Measurements from ENCODE around the gene KATNAL1.

Gene KATNAL1

DNA sequence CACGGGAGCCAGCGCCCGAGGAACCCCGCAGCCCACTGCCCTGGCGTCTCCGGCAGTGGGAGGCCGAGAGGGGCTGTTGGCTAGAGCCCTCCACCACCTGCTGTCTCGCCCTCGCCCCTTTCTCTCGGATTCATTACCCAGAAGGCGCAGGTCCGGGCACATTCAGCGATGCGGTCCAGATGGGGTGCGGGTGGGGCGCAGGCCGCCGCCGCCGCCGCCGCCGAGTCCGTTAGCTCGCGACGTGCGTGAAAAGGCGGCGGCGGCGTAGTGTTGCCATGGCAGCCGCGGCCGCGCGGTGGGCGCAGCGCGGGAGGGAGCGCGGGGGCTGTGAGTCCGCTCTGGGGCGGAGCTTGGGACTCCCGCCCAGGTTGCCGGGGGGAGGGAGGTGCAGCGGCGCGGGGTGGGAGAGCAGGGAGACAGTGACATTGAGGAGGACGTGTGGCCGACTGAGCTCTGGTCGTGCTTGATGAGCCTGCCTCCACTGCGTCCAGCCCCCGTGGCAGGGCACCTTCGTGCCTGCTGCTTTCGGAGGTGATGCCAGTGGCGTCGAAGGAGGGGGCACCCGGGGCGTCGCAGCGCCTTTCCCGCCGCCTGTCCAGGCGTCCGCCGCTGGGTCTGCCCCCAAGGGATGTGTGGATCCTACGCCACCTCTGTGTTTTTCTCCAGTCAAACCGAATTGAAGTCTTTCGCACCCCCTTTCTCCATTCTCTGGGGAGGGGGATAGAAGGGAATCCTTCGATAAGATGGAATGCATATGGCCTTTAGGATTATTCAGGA is at the start of gene KATNAL1:
TSS of gene KATNAL1 (minus strand) at position 358 of the 777 bp plus-strand sequence. CDS start 23,774 bp downstream, outside the sequence.
- DNase-seq: peak; percentile 65 to 67

DNA sequence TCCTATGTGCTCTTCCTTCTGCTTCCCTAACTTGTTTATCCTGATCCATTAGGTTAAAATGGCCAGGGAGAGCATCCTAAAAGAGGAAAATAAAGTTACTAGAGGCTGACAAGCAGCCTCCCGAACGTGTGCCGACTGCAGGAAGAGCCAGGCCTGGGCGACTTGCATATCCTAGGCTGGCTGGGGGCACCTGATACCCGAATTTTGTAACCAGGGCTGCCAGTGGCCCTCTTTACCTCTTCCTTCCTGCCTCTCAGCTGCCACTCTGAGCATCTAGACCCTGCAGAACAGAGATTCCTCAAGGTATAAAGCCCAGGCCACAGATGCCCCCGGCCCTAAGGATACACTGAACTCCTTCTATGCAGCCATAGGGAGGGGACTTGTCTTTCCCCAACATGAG is 48.5 kb upstream of the KATNAL1 start:
- DNase-seq: no peak

DNA sequence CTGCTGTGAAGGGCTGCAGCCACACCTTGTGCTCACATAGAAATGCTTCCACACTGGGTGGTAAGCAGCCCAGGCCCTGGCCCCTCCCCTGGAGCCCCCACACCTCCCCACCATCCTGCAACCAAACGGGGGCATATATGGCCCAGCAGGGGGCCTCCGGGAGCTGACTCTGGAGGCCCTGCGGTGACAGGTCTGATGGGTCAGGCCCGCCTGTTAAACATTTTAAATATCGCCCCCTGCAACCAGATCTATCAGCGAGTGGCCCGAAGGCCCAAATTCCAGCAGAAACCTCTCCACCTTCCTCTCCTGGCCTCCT is 48.0 kb upstream of the KATNAL1 start:
- DNase-seq: peak; percentile 21 to 22

DNA sequence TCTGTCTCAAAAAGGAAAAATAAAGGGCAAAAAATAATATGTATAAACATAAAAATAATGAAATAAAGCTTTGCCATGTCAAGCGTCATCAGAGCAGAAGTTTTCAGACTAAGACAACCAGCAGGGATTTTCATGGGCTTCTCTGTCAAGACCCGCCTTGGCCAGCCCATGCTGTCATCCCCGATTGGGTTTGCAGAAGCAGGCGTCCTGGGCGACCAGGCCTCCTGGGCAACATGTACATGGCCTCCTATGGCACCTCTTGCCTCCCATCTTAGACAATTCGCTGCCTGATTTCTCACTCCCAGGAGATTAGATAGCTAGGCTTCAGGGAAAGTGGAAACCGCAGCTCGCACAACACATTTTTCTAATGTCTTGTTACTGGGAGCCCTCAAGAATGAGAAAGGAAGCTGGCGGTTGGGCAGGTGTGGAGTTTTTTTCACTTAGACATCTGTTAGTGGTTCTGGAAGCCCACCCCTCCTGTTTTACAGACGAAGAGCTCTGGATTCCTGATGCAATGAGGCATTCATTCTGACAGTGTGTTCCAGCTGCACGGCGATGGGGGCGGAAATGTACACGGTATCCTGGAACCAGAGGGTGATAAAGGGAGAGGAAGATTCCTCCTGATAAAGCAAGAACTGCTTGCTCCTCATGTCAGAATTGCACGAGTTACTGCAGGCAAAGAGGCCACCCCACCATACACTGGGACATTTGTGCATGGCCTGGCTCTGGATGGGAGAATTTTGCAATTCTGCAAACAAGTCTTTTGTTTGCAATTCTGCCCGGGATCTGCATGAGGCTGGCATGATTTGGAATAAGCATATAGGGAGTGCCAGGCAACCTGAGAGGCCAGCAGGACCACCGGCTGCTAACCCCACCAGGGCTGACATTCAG is 47.4 kb upstream of the KATNAL1 start:
- DNase-seq: no peak

DNA sequence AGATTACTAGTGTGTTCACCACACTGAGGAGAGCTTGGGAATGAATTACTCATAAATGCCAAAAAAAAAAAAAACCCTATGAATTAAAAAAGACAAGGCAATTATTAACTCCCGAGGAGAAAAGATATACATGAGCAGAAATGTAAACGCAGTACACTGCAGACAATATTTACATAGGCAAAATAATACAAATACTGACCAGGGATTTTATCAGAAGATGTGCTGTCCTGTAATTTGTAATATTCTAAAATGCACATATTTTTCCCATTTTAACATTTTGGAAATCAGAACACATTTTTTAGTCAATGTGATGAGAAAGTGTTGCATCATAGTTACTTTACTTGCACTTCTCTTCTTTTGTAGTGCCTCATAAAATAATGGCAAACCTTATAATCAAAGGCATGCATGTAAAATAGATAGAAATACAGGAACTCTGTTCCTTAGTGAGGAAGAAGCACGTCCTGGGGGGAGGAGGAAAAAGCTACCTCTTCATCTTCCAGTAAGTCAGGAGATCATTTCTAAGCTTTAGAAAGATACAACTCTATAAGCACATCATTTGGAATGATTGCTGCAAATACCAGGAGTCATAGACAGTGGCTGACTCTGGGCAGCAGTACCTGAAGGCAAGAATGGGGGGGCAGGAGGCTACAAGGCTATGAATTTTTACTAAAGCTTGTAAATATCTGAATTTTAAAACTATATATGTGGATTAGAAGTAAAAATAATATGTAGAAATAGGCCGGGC is 46.3 kb upstream of the KATNAL1 start:
- DNase-seq: no peak

DNA sequence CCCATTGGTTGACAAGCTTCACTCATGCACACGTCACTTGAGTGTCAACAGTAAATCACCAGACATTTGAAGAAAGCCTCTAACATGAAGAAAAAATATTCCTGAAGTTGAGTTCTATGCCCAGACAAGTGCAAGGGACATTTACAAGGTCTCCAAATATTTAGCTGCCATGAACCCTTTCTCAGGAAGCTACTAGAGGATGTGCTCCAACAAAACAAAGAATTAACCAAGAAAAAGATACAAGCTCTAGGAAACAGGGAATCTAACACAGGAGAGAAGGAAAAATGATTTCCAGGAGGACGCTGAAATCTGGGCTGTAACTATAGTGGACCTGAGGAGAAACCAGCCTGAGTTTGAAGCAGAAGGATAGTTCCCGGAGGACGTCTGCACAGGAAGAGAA is 45.7 kb upstream of the KATNAL1 start:
- DNase-seq: no peak

DNA sequence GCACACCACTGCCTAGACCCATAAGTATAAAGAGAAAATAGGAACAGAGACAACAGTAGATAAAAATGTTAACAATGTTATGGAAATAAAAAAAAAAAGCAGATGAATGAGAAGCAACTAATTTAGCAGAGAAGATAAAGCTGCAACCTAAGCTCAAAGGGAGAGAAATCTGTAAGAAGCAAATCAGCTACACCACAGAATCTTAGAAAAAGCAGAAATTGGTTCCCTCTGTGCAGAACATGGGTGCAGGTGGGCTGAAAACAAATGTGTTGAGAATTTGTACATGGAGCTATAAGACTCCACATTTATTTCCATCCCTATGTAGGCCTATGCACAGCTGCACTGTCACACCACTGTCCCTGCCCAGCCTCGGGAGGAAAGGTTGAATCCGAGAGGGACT is 44.8 kb upstream of the KATNAL1 start:
- DNase-seq: no peak

DNA sequence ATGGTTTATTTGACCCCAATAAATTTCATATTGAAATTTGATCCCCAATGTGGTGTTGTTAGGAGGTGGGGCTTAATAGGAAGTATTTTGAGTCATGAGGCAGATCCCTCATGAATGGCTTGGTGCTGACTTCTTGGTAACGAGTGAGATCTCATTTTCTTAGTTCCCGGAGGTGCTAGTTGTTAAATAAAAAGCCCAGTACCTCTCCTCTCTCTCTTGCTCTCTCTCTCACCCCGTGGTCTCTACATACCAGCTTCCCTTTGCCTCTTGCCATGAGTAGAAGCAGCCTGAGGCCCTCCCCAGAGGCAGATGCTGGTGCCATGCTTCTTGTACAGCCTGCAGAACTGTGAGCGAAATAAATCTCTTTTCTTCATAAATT is 39.4 kb upstream of the KATNAL1 start:
- no peak for DNase-seq

DNA sequence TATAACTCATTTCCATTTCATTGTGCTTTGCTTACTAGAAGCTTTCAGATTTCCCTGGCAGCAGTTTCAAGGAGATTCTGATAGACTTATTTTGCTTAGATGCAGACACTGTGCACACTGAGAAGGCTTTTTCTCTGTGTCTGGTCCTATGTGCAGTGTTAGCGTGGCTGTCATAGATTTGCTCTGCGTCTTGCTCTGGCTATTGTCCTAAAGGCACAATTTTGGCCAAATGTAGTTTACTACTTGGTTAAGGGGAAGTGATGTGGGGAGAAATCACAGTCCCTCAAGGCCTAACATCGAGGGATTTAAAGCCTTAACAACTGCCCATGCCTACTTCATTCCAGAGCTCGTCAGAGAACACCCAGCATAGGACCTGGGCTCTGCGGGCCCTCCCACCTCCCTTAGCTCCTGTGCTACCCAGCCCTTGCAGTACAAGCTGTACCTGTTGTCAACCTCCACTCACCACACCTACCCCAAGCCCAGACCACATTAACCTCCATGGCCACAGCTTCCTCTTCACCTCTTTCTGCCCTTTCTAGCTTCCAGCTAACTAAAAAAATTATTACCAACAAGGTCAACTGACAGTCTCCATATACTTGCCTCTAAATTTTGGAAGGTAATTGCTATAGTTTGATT is 38.9 kb upstream of the KATNAL1 start:
- DNase-seq: peak; percentile 17 to 35

DNA sequence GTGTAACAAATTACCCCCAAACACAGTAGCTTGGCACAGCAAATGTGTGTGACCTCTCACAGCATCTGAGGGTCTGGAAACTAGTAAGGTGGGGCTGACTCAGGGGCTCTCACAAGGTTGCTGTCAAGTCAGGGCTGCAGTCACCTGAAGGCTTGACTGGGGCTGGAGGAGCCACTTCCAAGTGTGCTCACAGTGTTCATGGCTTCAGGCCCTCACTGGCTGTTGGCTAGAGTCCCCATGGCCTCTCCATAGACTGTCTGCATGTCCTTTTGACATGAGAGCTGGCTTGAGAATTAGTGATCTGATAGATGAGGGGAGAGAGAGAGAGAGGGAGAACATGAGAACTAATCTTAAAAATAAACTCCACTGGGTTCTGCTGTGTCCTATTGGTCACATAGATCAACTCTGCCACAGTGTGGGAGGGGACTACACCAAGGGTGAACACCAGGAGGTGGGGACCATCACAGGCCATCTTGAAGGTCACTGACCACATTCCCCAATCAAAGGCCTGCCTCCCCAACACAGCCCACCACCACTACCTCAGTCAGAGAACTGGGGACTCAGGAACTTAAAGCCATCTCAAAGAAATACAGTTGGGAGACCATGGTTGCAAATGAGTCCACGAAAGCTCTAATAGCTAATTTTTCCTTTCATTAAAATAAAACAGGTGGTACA is 38.2 kb upstream of the KATNAL1 start:
- no peak for DNase-seq

DNA sequence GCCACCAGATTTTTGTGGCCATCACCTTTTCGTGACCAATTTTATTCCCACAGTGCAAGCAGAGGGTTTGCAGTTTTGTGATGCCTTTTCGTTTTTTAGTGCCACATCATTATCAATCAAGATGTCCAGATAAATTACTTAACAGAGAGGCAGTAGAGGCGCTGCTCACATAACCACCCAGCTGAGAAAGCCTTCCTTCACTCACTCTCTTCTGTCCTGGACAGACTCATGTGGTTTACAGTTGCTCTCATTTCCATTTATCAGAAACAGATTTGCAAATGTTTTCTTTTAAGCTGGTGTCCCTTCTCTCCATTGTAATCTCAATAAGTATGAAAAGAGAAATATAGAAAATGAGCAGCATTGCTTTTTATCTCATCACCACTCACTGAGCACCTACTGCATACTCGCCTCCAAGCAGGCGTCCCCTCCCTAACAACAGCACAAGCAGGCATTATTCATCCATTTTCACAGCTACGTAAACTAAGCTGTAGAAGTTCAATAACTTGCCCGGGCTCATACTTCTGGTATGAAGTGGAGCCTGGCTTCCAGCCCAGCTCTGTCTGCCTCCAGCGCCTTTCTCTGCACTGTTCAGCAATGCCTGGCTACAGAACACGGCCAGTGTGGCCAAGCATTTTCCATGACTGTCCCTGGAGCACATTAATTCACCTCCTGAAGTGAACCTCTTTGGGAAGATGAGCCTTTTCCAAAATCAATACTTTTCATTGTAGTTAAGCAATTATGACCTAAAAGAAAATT is 34.6 kb upstream of the KATNAL1 start:
- DNase-seq: no peak

DNA sequence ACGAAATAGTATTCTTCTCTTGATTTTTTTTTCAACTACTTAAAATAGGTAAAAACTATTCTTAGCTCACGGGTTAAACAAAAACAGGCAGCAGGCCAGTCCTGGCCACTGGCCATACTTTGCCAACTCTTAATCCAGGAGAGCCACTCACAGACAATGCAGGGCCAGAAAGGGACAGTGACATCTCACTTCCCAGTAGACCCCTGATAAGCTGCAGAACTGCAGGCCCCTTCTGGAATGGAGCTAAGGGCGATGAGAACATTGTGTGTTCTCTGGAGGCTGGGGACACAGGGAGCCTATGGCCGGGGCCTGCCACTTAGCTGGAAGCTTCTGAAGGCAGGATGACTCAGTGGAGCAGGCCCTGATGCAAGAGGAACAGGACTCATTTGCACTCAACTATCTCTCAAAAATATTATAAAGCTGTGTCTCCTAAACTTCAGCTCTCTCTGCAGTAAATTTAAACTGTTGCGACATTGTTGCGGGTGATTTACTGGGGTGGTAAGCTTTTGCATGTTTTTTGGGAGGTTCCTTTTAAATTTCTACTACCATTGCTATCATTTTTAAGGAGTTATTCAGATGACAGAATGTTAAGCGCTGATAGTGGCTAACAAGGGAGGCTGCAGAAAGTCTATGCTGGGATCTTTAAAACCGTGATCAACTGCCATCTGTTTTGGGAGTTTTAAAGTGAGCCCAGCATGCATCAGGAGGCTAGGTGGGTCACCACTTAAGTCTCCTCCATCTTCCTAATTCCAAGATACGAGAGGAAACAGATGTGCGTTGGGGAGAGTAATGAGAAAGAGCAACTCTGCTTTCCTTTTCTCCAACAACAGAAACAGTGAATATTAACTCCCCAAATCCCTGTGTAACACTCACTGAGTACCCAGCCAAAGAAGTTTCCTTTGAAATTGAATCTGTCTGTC is 33.2 kb upstream of the KATNAL1 start:
- DNase-seq: no peak

DNA sequence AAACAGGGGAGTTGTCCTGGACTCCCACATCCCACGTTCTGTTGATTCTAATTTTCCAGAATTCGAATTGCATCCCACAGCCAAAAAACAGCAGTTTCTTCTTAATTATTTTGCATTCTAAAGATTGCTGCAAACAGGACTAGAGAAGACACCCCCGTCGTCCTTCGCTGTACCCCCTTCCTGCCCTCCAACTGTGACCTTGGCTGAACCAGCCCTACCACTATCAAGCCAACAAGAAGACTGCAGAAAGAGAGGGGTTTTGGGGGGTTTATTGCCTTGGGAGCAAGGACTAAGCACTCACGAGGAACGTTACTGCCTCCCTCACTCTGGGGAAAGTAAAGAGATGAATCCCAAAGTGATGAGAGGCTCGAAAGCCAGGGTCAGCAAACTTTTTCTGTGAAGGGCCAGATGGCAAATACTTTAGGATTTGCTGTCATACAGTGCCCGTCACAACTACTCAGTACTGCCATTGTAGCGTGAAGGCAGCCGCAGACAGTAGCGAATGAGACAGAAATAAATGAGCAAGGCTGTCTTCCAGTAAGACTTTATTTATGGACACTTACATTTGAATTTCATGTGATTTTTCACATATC is 32.5 kb upstream of the KATNAL1 start:
- no peak for DNase-seq

DNA sequence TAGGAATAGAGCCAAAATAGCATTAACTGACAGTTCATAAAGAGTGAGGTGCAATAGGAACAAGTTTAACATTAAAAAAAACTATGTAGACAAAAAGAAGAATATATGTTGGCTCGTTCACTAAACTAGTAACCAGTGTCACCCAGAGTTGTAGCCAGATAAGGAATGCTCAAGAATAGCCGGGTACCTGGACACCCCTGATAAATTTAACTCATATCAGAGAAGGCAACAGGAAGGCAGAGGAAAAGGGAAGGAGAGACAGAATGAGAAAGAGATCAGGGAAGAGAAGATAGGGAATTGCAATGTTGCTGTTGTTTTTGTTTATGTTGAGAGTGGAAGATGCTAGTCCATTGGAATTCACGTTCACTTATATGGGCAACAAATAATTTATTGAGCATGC is 31.6 kb upstream of the KATNAL1 start:
- no peak for DNase-seq

DNA sequence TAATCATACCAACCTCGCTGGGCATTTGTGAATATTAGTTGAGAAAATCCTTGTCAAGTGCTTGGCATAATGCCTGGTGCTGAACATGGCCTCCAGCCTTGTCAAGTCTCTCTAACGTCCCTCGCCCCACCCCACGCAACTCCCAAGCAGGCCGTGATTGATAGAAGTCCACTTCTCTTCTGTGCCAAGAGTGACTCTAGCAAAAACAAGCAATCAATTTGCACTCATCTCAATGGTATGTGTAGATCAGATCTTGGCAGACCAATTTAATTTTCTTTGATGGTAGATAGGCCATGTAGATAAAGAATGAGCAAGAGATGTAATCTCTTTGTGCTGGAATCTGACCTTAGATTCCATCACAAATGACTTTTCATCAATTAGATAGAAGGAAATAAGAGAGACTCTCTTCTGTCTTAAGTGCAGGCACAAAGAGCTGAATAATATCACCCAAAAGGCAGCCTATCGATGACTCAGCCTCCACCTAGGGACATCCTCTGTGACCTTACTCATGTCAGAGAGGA is 31.0 kb upstream of the KATNAL1 start:
- no peak for DNase-seq

DNA sequence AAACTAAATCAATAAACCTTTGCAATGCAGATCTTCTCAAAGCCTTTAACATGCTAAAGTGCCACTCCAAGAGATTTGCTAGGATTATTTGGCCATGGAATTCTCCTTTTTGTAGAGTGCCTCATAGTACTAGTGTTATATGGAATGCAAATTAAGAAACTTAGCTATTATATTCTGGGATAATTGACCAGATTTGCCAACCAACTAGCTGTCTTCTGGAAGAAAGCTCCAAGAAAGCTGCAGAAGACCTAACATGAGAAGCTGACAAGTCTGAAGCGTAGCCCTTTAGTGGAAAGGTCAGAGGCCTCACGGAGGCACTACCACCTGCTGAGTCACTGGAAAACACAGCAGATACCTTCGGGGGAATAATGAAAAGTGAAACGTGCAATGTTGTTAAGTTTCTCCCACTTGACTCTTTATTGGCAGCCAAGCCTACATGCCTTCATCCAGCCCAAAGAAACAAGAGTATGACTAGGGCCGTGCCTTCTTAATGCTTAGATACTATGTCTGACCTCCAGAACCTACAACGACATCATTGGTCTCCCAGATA is 29.8 kb upstream of the KATNAL1 start:
- no peak for DNase-seq

DNA sequence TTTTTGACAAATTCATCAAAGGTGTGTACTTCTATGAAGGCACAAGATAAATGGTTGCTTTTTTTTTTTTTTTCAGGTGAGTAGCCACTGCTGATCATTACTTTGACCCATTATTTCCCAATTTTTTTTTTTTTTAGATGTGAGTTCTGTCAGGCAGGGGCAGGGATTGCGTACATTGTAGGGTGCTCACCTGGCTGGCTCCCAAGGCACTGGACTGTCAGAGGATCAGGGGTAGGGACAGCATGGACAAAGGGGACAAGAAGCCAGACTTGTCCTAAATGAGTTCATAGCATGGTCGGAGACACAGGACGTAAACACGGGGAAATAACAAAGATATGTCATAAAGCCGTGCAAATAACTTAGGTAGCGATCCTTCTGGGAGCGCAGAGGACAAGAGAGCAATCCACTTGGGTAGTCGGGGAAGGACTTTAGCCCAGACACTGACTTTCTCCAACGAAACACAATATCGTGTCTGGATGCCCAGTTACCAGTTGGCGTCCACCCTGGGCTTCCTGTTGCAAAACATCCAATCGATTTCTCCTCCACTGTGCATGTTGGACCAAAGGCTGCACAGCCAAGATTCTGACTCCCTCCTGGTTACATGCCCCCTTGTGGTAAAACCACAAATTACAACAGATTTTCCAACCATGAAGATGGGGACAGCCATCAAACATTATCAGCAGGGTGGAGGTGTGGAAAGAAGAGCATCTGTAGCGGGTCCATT is 27.5 kb upstream of the KATNAL1 start:
- no peak for DNase-seq

DNA sequence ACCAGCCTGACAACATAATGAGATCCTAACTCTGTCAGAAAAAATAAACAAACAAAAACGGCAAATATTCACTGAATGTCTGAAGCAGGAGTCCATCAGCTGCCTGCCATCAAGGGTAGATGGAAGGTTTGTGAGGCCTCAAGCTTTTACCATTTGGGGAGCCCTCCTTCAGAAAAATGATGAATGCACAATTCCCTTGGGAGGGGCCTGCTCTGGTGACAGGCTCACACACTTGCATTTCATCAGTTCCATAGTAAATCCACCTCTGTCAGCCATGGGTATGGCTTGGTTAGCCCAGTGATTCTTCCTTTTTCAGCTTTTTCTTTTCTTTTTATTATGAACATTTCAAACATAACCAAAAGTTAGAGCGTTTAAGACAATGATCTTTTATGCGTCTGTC is 26.3 kb upstream of the KATNAL1 start:
- DNase-seq: no peak

All from stimulated activated CD4-positive, alpha-beta T cell treated with anti-CD3 and anti-CD28 coated beads, Interleukin-4, amount 100 ng/mL, for 4 hours (primary cell).